ENCODE measurements around the gene TRPC4AP.
A peak's percentile ranks its signal among the peaks of the same experiment; 100 is the strongest.

Gene TRPC4AP

GRCh38 chr20:35006531-35006971 is 86.1 kb downstream of the TRPC4AP start:
- TF ChIP-seq, protein P1, sequence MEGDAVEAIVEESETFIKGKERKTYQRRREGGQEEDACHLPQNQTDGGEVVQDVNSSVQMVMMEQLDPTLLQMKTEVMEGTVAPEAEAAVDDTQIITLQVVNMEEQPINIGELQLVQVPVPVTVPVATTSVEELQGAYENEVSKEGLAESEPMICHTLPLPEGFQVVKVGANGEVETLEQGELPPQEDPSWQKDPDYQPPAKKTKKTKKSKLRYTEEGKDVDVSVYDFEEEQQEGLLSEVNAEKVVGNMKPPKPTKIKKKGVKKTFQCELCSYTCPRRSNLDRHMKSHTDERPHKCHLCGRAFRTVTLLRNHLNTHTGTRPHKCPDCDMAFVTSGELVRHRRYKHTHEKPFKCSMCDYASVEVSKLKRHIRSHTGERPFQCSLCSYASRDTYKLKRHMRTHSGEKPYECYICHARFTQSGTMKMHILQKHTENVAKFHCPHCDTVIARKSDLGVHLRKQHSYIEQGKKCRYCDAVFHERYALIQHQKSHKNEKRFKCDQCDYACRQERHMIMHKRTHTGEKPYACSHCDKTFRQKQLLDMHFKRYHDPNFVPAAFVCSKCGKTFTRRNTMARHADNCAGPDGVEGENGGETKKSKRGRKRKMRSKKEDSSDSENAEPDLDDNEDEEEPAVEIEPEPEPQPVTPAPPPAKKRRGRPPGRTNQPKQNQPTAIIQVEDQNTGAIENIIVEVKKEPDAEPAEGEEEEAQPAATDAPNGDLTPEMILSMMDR (IDR thresholded peaks at IDR 0.05; ENCODE audit: insufficient read depth, low read depth, low read length, missing control alignments) = peak; percentile 5
- no peak for DNase-seq (ENCODE audit: low read depth)
- H3K4me3 ChIP-seq (ENCODE audit: low read length) = no peak overlapping the region

- H3K4me3 ChIP-seq (ENCODE audit: low read length) = no peak overlapping the region
- TF ChIP-seq, protein P1 (IDR thresholded peaks at IDR 0.05; ENCODE audit: insufficient read depth, low read depth, low read length, missing control alignments) = no peak
- DNase-seq (ENCODE audit: low read depth) = no peak
These were observed 86.6 kb downstream of the TRPC4AP start for GRCh38 chr20:35006009-35006408.

DNA sequence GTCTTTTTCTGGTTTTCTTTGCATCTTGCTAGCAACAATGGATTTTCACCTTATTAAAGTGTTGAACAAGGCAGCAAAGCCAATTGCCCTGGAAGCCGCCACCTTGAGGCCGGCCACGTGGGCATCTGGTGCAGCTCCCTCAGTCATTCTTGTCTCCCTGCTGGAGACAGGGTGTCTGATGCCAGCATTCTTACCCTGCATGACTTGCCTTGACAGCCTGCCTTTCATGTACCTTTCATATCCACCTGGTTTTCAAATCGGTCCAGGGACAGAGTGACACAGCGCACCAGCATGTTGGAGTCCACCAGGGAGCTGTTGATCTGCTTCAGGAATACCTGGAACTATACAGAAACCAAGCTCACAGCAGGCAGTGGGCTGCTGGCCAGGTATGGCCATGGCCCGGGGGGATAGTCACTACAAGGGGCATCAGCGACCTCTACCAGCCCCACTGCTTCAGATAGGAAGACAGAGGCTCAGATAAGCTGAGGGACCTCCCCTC is 87.1 kb downstream of the TRPC4AP start:
- TF ChIP-seq, protein P1 (IDR thresholded peaks at IDR 0.05; ENCODE audit: insufficient read depth, low read depth, low read length, missing control alignments) = no peak
- DNase-seq (ENCODE audit: low read depth) = no peak
- H3K4me3 ChIP-seq (ENCODE audit: low read length) = no peak overlapping the region

DNA sequence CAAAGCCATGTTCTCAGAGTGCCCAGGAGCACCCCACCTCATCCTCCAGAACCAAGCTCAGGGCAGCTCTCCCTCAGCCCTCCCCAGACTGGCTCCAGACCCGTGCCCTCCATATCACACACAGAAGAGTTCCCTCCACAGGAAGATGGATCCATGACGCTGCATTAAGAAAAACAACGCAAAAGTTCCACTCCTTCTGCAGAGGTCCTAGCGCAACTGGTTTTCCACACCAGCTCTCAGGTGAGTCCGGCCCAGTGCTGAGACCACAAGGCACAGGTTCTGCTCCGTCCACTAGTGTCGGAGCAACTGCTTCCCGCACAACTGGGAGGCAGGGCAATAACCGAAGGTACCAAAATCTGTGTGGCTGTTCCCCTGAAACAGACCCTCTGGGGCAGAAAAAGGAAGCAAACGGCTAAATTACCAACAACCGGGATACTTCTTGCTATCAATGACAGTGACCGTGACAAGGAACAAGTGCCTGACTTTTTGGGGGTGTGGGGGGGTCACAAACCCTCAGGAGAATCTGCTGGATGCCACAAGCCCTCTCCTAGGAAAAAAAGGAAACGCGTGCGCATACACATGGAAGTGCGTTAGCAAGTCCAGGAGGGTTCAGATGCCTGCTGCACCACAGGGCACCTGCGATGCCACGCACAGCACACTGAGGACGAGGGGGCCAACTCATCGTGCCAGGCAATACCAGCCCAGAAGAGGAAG is 87.7 kb downstream of the TRPC4AP start:
- DNase-seq (ENCODE audit: low read depth) = no peak
- TF ChIP-seq, protein P1 (IDR thresholded peaks at IDR 0.05; ENCODE audit: insufficient read depth, low read depth, low read length, missing control alignments) = no peak
- no peak overlapping the region for H3K4me3 ChIP-seq (ENCODE audit: low read length)

- TF ChIP-seq, protein P1 (IDR thresholded peaks at IDR 0.05; ENCODE audit: insufficient read depth, low read depth, low read length, missing control alignments) = no peak
- no peak overlapping the region for H3K4me3 ChIP-seq (ENCODE audit: low read length)
- no peak for DNase-seq (ENCODE audit: low read depth)
These were observed 88.4 kb downstream of the TRPC4AP start for GRCh38 chr20:35004051-35004725.

GRCh38 chr20:35003211-35004031 is 89.2 kb downstream of the TRPC4AP start:
- no peak for DNase-seq (ENCODE audit: low read depth)
- TF ChIP-seq, protein P1 (IDR thresholded peaks at IDR 0.05; ENCODE audit: insufficient read depth, low read depth, low read length, missing control alignments) = no peak
- no peak overlapping the region for H3K4me3 ChIP-seq (ENCODE audit: low read length)
